ENCODE measurements around the gene DTL.

The DTL gene

DNA sequence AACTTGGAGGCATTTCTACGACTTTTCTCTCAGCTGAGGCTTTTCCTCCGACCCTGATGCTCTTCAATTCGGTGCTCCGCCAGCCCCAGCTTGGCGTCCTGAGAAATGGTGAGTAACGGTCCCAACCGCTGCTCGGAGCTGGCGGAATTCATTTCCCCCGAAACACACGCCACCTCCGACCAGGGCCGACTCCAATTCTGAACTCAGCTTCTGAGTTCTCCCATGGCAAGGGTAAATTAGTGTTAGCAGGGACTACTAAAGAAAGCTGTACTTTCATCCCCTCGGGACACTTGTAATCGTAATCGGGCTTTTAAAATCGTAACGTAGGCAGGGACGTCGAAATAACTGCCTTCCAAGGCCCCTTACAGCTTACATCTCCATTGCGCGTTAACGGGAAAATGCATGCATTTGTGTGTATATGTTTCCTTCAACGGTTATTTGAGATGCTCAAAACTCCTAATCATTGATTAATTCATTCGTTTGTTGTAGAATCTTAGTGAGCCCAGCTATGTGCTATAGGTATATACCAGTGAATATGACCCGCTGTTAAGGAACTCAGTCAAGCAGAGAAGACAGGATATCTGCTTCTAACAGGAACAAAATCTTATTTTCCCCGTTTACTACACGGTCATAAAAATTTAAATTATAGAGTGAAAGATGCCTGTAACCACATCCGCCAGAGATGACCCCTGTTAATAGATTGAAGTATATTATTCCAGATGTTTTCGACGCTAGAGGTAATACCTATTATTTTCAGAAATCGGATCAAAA lies 472 bp downstream of the DTL start:
- in situ Hi-C loops (cut with HindIII; ENCODE audit: low sequenced_read_pairs) = no loop called here

DNA sequence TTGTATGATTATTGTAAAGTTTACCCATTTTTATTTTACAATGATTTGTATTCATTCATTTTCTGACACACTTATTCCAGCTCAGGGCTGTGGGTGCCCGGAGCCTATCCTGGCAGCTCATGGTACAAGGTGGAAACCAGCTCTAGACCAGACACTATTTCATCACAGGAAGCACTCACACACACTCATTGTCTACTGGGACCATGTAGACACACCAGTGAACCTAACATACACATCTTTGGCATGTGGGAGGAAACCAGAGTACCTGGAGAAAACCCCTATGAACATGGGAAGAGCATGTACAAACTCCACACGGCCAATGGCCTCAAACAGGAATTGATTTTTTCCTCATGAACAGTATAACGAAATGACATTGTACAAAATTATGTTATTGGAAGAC lies 2.4 kb downstream of the DTL start:
- in situ Hi-C loops (cut with HindIII; ENCODE audit: low sequenced_read_pairs) = no loop called here

DNA sequence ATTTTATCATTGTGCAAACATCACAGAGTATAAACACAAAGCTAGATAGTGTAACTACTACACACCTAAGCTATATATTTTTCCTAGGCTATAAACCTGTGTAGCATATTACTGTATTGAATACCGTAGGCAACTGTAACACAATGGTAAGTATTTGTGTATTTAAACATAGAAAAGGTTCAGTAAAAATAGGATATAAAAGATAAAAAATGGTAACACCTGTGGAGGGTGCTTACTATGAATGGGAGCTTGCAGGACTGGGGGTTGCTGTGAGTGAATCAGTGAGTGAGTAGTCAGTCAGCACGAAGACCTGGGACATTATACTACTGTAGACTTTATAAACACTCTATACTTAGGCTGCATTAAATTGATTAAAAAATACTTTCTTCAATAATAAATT lies 4.1 kb downstream of the DTL start:
- in situ Hi-C loops (cut with HindIII; ENCODE audit: low sequenced_read_pairs) = no loop called here

DNA sequence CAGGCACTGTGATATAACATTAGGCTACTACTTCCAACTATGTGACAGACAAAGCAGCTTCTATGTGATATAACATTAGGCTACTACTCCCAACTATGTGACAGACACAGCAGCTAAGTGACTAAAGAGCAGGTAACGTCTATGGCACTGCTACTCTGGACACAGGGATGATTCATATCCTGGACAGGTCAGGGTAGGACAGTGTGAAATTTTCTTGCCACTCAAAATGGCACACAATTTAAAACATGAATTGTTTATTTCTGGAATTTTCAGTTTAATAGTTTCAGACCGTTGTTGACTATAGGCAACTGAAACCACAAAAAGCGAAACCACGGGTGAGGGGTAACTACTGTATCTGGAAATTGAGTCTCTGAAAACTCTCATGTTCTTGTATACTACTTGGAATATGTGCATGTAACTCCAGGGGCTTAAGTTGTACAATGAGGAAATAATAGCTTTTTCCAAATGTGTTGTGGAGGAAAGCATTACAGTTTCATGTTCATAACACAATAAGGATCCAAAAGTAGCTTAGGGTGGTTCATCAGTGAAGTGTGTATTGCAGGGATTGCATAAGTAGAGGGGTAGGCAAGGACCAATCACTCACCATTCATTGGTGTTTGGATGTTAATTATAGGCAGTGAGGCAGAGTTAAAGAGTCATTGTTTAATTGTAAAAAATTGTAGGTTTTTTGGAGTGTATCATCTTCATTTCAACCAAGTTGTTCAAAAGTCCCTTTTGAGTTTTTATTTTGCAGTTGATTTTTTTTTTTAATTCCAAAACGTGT lies 5.3 kb downstream of the DTL start:
- in situ Hi-C loops (cut with HindIII; ENCODE audit: low sequenced_read_pairs) = no loop called here

DNA sequence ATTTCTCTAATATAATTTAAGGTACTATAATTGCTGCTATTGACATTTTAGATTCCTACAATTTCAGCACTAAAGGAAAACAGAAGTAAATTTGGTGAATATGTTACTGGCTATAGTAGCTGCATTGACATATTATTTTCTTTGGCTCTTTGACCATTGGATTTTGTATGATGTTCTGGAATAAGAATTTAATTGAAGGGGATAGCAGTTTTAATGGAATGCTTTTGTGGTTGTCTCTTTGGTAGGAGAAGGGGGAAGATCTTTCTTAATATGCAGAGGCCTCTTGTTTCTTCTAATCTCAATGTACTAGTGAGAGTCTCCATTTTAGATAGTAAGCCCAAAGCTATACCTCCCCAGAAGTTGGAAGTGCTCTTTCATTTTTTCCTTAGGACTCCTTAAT lies 6.9 kb downstream of the DTL start:
- in situ Hi-C loops (cut with HindIII; ENCODE audit: low sequenced_read_pairs) = no loop called here

DNA sequence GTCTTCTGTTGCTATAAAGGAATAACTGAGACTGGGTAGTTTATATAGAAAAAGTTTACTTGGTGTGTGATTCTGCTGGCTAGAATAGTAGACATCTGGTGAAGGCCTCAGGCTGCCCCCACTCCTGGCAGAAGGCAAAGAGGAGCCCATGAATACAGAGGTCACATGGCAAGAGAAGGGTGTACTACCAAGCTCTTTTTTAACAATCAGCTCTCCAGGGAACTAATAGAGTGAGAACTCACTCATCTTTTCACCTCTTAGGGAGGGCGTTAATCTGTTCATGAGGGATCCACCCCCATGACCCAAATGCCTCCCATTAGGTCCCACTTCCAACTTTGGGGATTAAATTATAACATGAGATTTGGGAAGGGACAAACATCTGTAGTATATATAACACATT lies 9.3 kb downstream of the DTL start:
- in situ Hi-C loops (cut with HindIII; ENCODE audit: low sequenced_read_pairs) = no loop called here

DNA sequence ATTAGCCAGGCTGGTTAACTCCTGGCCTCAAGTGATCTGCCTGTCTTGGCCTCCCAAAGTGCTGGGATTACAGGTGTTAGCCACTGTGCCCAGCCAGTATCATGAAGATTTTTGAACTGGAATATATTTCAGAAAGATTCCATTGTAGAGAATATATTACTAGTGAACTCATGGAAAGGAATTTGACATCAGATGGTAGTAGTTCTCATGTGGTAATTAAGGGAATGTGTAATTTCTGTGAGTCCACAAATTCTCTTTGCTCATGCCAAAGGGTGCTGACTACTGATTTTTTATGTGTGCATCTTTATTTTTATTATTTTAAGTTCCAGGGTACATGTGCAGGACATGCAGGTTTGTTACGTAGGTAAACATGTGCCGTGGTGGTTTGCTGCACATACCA lies 10.4 kb downstream of the DTL start:
- in situ Hi-C loops (cut with HindIII; ENCODE audit: low sequenced_read_pairs) = no loop called here

DNA sequence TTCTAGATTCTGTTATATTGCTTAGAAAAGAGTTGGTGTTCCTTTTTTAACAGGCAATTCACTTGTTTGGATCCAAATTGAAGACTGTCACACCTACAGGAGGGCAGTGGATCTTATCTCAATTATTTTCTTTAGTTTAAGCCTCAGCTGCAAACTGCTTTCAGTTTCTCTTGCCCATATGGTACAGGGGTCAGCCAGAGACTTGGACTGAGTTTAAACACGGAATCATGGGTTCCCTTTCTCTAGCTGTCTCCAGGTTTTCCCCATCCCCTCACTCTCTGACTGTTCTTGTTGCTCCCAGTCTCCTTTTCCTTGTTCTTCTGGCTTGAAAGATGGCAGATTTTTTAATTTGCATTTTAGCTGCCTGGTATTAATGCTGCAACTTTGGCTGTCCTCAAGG lies 18.4 kb downstream of the DTL start:
- in situ Hi-C loops (cut with HindIII; ENCODE audit: low sequenced_read_pairs) = no loop called here

DNA sequence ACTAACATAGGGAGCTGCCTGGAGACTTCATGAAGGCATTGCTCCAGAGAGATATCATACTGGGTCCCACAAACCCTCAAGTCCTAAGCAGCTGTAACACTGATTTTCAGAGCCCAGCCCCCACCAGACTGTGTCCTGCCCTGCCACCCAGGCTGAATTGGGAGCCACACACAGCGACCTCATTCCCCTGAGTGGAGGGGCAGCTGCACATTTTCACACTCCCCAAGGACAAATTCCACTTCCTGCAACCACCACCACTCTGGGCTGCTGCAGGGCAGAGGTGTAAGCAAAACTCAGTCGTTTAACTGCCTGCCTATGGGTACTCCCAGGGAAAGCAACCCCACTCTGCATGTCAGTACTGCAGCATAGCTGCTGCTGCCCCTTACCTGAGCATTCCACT lies 19.8 kb downstream of the DTL start:
- in situ Hi-C loops (cut with HindIII; ENCODE audit: low sequenced_read_pairs) = no loop called here

DNA sequence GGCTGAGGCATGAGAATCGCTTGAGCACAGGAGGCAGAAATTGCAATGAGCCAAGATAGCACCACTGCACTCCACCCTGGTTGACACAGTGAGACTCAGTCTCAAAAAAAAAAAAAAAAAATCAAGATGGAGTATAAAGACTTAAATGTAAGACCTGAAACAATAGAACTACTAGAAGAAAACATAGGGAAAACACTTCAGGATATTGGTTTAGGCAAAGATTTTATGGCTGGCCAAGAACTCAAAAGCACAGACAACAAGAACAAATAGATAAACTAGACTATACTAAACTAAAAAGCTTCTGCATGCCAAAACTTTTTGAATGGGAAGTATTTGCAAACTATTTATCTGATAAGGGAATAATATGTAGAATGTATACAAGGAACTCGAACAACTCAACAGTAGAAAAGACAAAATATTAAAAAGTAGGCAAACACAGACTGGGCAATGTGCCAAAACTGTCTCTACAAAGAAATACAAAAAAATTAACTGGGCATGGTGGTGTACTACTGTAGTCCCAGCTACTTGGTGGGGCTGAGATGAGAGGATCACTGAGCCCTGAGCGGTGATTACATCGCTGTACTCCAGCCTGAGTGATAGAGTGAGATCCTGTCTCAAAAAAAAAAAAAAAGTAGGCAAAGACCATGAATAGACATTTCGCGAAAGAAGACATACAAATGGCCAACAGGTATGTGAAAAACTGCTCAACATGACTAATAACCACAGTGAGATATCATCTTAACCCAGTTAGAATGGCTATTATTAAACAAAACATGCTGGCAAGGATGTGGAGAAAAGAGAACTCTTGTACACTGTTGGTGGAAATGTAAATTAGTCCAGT lies 25.3 kb downstream of the DTL start:
- in situ Hi-C loops (cut with HindIII; ENCODE audit: low sequenced_read_pairs) = no loop called here

DNA sequence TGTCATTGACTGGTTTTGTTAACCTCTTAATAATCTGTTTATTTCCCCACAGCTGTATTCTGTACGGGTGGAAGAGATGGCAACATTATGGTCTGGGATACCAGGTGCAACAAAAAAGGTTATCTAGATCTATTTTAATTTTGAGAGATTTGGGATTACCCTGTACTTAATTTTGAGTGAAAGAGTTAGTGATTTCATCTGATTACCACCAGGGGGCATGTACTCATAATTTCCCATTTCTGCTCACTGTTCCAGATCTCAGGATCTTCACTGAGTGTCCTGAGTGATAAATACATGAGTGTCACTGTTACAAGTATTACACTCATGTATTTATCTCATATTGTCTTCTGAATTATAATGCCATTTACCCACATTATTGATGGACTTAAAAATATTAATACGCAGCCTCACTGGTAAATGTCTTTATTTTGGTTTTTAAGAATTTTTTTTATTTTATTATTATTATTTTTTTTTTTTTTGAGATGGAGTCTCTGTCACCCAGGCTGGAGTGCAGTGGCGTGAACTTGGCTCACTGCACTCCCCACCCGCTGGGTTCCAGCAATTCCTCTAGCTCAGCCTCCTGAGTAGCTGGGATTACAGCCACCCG lies 27.4 kb downstream of the DTL start:
- in situ Hi-C loops (cut with HindIII; ENCODE audit: low sequenced_read_pairs) = no loop called here

DNA sequence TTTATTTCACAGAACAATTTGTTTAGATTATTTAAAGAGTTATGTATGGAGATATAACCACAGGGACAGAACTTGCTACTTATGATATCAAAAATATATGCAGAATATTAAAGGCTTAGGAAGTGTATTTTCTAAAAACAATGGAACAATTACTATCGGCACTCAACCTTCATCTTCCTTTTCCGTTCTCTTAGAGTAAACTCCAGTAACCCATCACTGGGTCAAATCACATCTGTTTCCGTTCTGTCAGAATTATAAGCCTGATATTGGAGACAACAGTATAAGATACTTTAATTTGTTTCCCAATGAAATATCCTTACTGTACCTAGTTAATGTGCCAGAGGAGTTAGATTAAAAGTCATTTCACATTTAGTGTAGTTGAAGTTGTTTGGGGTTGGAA lies 32.2 kb downstream of the DTL start:
- in situ Hi-C loops (cut with HindIII; ENCODE audit: low sequenced_read_pairs) = no loop called here

DNA sequence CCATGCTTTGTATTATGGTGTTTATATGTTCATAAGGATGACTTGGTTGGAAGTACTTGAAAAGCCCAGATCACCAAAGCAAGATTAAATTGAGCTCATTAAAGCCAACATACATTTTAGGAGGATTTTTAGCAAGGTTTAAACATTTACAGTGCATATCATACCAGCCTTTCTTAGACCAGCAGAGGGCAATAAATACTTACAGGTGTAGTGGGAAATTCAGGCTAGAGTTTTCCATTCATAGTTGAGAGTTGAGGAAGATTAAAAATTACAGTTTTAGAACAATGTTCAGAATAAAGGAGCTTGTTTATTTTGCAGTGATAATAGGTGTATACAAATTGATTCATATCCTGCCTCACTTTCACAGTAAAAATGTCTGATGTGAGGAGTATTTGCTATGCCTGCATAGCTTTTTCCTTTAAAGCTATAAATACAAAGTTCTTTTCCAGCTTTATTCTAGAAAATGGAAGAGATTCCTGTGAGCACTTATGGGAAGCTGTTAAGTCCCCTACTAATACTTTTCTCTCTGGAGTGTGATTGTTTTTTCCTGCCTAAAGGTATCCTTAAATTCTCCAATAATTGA lies 35.3 kb downstream of the DTL start:
- in situ Hi-C loops (cut with HindIII; ENCODE audit: low sequenced_read_pairs) = no loop called here

DNA sequence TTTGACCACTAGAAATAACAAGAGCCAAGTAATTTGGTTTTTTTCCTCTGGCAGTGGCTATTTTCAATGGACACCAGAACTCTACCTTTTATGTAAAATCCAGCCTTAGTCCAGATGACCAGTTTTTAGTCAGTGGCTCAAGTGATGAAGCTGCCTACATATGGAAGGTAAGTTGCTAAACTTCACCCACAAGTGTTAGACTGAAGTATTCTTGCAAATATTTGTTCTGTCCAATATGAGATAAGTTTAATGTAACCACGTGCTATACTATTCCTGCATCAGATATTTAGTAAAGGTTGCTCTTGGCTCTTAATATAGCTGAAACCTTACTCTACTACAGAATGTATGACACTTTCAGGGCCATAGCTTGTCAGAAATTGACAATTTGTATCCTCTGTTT lies 36.5 kb downstream of the DTL start:
- in situ Hi-C loops (cut with HindIII; ENCODE audit: low sequenced_read_pairs) = no loop called here

DNA sequence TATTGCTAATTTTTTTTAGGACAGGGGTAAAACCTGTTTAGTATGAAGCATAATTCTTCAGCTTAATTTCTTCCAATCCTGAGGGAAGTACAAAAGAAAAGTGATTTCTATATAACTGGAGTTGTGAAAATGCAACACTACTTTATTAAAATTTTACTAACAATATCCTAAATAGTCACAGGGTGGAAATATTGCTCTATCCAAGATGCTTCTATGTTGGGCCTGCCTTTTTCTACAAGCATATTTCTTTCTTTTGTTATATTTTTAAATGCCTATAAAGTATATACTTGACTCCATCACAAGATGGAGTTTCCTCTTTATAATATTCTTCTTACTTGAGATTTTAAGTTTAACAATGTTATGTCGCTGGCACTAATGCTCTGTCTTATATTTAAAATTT lies 37.9 kb downstream of the DTL start:
- in situ Hi-C loops (cut with HindIII; ENCODE audit: low sequenced_read_pairs) = no loop called here

DNA sequence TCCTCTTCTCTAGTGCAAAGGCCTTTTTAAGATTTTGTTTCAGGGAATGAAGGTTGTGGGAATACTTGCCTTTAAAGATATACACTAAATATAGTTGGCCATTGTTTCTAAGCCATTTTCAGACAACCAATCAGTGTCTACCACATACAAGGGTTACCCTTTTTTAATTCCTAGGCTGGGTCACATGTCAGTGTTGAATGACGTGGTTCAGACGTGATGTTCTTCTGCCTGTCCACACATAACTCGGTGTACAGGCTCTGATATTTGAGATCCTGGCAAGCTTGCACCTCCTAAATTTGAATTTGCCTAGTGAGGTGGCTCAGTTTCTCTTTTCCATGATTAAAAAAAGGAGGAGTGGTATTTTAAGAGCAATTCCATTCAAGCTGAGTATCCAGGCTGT lies 38.8 kb downstream of the DTL start:
- in situ Hi-C loops (cut with HindIII; ENCODE audit: low sequenced_read_pairs) = no loop called here

DNA sequence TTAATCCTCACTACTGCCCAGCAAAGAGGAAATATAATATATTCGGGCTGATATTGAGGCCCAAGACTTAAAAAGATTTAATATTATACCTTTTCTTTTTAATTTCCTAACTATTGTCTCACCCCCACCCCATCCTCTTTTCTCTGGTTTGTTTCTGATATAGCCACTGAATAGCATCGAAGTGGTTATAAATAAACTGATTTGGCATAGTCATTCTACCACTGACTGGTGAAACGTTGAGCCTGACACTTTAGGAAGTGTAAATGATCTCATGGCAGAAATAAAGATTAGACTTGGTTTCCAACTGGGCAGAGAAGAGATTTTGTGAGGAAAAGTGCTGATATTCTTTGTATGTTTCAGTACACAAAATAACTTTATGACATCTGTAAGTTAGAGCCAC lies 39.3 kb downstream of the DTL start:
- in situ Hi-C loops (cut with HindIII; ENCODE audit: low sequenced_read_pairs) = loop anchor here (25.0 kb wide), 1 partner anchor 387 kb away; no protein-coding TSS in a partner anchor

DNA sequence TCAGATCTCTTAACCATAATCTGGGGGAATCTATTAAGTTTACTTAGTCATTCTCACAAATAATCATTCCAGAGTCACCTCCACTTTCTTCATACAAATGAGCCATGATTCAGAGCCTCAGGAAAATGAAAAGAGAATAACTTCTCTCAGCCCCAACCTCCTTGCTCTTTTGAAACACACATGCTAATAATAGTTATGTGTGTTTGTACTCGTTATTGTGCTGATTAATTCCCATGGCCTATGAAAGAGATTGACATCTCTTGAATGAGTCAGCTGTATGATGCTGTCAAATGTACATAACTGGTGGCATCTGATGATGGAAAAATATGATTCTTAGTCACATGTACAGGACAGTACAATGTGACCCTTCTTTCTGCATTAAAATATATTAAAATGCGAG lies 41.5 kb downstream of the DTL start:
- in situ Hi-C loops (cut with HindIII; ENCODE audit: low sequenced_read_pairs) = loop anchor here (25.0 kb wide), 1 partner anchor 385 kb away; no protein-coding TSS in a partner anchor

DNA sequence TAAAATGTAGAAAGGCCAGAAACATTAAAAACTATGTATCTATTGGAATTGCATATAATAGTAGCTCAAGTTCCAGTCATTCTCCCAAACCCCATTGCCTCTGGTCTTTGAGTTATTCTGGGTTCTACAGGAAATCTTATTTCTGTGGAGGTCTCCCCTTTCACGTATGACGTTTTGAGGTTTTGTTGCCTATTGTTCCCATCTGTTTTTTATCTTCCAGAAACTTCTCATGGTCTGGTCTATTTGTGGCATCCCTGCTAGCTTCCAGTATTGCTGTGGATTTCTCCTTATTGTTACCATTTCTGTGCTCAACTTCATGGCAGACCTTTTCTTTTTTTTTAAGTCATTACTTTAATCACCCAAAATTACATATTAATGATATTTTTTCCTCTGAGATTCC lies 43.3 kb downstream of the DTL start:
- in situ Hi-C loops (cut with HindIII; ENCODE audit: low sequenced_read_pairs) = loop anchor here (25.0 kb wide), 1 partner anchor 383 kb away; no protein-coding TSS in a partner anchor

DNA sequence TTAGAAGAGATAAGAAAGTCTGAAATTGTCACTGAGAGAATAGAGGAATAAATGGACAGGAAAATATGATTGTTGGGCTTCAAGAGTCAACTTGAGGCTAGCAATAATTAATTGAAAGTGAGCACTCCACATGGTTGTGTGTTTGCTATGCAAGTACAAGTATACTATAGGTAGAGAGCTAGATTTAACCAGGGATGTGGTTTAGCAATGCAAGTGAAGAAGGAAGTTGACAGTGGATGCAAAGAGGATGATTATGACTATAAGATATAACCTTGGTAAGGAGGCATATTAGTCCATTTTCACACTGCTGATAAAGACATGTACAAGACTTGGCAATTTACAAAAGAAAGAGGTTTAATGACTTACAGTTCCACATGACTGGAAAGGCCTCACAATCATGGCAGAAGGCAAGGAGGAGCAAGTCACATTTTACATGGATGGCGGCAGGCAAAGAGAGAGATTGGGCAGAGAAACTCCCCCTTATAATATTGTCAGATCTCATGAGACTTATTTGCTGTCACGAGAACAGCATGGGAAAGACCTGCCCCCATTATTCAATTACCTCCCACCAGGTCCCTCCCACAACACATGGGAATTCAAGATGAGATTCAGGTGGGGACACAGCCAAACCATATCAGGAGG lies 47.3 kb downstream of the DTL start:
- in situ Hi-C loops (cut with HindIII; ENCODE audit: low sequenced_read_pairs) = loop anchor here (25.0 kb wide), 1 partner anchor 379 kb away; no protein-coding TSS in a partner anchor

Data from DLD1 (cell line).